Dedifferentiated amniotic fluid mesenchymal stem cell (primary cell): ENCODE measurements around the gene THSD4.

Experiments
- DNase-seq: peaks from one replicate; pipeline ENCODE4 v3.0.0-alpha.2; 2016; ENCODE audit errors: extremely low spot score

THSD4 gene

DNA sequence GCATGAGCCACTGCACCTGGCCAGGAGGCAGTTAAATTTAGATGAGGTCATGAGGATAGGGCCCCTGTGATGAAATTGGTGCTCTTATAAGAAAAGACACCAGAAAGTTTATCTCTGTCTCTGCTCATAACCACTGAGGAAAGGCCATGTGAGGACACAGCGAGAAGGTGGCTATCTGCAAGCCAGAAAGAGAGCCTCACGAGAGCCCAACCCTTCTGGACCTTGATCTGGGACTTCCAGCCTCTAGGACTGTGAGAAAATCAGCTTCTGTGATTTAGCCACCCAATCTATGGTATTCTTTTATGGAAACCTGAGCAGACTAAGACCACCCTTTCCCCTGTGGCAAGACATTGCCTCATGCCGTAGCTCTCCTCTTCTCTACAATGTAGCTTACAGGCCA lies 337.6 kb downstream of the THSD4 start:
- DNase-seq, result no peak

DNA sequence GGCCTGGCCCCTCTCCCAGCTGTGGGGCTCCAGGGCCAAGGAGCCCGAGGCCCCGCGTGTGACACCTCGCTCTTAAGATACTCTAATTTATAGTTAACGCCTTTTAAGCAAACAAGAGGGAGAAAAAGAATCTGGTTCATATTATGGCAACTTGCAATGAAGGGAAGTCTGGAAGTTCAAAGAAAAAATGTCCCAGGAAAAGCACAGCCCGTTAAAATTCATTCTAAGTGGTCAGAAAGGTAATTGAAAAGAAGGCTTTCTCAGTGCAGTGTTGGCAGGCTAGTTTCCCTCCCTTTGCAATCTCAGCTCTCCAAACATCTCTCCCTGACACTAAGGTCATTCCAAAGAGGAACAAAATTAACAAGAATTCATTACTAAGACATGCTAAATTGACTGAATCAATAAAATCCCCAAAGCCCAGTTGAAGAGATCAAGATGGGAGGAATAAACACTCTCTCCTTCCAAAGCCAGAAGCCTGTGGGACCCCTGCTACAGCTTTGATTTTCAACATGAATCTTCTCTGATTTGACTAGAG lies 339.3 kb downstream of the THSD4 start:
- no peak for DNase-seq

DNA sequence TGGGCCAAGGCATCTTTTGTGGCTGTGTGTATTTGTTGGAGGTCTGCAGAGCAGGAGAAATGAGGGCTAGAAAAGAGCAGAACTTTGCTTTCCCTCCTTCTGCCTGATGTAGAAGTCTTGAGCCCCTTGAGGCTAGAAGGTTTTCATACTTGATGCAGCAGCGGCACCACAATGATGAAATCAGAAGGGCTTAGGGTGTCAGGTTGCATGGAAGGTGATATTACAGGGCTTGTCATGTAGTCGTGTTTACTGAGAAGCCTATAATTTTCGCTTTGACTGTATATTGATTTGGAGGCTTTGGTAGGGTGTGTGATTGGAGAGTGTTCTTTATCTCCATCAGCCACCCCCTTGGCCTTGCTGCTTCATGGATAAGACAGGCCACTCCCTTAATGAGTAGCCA lies 339.8 kb downstream of the THSD4 start:
- no peak for DNase-seq

DNA sequence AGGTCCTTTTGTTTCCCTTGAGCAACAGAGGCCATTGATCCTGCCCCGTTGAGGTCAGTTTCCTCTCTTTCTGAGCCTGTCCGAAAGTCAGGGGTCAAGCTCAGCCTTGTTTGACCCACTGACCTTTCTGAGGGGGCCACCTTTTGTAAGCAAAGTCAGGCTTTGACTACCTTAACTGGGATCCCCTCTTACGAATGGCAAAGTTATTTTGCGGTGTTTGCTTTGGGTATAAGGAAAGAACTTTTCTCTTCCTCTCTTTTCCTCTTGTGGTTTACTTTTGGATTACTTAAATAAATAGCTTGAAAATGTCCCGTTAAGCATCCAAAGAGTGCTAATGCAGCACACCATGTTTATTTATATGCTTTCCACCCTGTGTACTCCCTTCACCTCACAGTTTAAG lies 340.6 kb downstream of the THSD4 start:
- no peak for DNase-seq

DNA sequence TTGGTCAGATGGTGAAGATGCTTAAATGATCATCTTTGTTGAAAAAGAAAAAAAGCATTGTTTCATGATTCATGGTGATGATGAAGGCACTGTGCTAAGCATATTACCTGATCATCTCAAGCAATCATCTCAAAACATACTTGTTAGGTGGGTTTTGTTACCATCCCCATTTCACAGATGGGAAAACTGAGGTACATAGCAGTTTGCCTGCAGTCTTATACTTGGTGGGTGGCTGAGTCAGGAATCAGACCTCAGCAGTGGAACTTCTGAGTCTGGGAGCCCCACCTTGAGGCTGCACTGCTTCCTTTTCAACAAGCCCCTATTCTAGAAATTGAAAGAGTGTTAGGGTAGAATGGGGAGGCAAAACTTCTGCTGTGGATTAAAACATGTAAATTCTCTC lies 341.1 kb downstream of the THSD4 start:
- DNase-seq, result no peak

DNA sequence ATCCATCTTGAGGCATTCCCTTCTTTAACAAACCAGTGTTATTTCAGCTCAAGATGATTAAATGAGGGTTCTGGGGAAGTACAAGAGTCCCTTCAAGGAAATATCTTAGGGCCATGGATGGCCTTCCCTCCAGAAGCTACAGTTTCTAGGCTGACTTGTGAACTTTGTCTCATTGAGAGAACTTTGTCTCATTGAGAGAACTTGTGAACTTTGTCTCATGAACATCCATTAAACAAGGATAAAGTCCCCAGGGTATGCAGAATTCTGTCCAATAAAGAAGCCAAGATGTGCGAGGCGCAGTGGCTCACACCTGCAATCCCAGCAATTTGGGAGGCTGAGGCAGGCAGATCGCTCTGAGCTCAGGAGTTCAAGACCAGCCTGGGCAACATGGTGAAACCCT lies 341.5 kb downstream of the THSD4 start:
- no peak for DNase-seq

DNA sequence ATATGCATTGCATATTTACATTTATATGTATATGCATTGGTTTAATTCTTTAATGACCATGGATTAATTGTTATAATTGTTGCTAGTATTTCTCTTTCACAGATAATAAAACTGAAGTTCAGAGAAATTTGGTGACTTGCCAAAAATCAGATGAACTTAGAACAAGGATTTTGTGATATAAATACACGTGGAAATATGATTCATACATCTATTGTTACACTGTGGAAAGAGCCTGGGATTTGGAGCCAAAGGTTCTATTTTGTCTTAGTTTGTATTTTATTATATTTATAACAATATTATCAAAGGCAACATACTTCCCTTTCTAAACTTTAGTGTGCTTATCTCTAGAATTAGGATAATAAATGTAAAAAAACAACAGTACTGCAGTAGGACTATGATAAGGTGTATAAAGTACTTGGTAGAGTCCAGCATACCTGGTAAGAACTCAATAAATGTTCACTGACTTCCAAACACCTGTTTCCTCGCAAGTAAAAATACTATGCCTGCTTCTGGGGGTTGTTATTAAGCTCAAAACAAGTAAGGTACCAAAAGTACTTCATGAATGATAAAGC lies 342.9 kb downstream of the THSD4 start:
- no peak for DNase-seq

DNA sequence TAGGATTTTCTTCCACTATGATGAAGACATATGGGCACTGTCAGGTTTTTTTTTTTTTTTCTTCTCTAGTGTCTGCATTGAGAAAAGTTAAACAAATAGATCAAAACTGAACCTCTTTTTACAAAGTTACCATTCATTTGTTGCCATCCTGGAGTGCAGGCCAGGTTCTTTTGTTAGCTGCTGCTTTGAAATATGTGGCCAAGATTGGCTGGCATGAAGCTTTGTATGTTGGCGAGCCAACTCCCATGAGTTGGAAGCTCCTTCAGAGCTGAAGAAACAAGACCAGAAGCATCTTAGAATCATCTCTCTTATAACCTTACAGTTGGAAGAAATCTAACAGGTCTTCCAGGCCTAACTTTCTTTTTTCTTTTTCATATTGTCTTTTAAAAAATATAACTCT lies 346.5 kb downstream of the THSD4 start:
- no peak for DNase-seq

DNA sequence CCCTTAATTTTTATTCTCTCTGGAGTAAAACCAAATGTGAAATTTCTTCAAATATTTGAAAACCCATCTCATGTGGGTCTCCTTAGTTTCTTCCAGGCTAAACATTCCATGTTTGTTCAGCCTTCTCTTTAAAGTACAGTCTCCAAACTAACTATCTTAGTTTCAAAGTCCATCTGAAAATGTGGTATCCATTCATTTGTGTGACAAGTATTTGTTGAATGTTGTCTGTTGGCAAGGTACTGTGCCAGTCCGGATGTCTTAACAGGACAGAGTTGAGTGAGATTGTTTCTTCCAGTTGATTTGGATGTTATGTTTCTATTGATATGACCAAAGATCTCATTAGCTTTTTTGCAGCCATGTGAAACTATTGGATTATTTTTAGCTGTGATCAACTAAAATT lies 347.4 kb downstream of the THSD4 start:
- no peak for DNase-seq

DNA sequence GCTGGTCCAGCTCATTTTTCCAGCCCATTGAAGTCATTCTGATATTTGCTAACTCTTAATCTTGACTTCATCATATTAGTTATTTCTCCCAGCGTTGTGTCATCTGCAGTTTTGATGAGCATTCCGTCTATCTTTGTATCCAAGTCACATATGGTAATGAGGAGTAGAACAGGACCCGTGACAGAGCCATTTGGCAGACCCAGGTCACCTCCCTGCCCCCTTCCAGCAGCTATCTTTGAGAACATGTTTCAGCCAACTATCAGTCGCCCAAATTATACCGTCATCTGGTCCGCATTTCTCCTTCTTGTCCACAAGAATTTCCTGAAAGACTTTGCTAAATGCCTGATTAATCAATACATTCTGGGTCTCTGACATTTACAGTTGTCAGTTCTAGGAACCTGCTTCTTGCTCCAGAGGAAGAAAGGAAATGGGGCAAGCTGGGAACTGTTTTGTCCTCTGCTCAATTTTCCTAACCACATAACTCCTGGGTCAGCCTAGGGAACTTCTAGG lies 347.9 kb downstream of the THSD4 start:
- no peak for DNase-seq

DNA sequence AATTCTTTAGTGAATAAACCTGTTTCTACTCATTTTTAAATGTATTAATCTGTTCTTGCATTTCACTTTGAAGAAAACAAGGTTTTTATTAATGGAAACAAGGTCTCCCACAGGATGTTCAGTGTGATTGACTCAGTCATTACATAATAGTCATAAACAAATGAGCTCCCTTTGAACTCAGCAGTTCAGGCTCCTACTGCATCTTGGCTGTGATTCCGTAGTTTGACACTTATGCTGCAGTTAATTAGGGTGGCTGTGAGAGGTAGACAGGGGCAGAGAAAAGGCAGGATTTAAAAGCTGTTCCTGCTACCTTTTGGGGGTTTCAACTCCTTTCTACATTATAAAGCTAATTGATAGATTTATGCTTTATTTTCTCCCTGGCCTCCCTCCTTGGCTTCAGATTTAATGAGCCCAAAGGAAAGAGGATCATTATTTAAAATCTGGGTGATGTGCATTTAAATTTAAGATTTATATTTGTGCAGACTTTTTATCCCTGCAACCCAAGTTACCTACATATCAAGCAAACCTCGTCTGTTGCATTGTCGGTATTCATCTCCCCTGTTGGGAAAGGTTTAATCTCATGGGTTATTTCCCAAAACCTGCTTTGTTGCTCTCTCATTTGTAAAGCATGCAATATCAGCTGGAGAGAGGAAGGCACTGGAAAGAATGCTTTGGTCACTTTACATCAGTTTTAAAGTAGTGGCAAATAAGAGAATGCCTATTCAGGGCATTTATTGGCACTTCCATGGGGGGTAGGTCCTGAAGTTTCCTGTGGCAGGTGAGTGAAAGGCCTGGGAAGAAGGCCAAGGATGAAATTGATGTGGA lies 350.1 kb downstream of the THSD4 start:
- DNase-seq, result no peak

DNA sequence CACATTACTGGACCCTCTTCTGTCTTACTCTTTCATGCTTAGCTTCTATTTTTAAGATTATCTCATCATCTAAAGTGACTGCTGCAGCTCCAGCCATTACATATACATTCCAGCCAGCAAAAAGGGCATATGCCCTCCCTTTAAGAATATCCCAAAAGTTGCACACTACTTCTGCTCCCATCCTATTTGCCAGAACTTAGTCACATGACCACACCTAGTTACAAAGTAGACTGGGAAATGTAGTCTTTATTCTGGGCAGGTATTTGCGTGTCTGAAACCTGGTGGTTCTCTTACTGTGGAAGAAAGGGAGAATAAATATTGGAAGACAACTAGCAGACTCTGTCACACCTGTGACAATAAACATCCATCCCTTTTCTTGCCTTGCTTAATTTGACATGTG lies 353.4 kb downstream of the THSD4 start:
- no peak for DNase-seq

DNA sequence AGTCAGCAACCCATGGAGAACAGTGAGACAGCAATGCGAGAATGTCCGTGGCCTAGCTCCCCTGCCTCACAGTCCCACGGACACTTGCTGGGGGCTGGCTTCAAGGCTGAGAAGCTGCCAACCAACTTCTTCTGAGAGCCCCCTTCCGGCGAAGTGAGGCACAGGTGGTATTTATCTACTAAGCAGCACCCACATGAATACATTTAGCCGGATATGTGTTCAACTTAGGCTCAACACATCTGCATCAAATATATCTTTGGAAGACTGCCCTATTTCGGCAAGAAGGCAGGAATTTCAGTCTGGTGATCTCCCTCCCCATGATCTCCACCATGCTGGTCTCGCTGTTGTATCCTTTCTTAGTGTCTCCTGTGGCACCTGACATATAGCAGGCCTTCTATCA lies 354.1 kb downstream of the THSD4 start:
- DNase-seq, result no peak

DNA sequence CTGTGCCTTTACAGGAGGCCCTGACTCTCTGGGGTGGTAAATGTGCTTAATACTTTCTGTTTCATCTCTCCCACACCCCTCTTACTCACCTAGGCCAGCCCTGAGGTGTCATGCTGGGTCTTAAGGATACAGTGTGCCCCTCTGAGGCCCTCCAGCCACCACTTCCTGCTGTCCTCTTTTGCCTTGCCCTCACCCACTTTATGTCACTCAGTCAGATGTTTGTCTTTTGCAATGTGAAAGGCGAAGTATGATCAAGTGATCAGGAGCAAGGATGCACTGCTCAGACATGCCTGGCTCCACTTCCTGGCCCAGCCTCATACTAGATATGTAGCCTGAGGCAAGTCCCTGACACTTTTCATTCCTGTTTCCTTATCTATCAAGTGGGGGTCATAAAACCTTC lies 356.1 kb downstream of the THSD4 start:
- no peak for DNase-seq

DNA sequence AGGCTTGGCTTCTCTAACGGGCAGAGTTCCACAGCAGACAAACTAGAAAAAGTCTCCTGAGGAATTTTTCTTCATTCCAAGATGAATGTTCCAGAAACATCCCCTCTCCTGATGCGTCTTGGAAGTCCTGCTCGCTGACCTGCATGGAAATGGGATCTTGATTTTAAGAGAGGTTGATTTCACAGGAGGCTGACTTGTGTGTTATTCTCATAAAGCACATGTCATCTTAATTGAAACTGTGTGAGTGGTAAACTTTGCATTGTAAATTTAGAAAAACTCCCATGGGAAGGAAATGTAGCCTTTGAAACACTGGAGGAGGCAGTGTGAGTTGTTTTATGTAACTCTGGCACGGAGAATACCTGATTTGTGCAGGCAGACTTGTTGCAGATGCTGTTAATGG lies 357.3 kb downstream of the THSD4 start:
- no peak for DNase-seq

DNA sequence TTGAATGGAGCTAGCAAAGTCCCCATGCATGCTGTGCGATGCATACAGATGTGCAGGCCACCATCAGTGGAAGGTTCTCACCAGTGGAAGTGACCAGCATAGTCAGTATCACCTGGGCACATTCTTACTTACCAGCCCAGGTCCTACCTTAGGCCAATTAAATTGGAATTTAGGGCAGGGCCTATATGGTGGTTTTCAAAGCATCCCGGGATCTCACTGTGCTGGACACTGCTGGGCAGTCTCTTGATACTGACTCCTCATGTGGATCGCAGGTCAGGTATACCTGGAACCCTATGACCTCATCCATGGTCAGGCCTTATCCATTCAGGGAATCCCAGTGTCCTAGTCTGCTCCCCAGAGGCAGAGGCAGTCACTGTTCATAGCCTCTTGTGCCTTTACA lies 358.5 kb downstream of the THSD4 start:
- DNase-seq, result no peak

DNA sequence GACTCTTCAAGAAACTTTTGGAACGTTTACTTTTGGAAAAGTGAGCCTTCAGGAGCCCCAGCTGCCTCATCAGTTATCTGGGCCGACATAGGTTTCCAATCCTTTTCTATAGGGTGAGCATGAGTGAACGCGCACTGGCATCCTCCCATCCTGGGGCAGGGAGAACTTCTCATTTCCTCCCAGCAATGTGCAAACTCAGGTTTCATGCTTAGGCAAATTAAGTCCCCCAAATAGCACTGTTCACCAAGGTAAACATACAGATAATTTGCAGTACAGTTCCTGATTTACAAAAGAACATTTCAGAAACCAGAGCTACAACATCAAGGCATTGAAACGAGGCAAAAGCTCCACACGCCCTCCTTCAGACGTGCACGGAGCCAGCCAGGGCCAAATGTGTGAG lies 361.6 kb downstream of the THSD4 start:
- DNase-seq, result no peak

DNA sequence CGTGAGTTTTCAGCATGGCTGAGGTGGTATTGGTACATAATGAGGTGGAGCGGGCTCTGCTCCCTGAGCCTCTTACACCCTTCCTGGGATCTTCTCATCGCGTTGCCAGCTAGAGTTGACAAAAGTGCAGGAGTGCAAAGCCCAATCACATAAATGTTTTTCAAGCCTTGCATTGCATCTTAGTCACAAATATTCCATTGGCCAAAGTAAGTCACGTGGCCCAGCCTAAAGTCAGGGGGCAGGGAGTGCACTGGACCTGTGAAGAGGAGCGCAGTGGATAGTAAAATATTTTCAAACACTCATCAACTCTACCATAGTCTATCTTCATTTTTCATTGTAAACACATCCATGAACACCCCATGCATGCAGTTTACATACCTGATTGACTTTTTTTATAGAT lies 365.3 kb downstream of the THSD4 start:
- no peak for DNase-seq

DNA sequence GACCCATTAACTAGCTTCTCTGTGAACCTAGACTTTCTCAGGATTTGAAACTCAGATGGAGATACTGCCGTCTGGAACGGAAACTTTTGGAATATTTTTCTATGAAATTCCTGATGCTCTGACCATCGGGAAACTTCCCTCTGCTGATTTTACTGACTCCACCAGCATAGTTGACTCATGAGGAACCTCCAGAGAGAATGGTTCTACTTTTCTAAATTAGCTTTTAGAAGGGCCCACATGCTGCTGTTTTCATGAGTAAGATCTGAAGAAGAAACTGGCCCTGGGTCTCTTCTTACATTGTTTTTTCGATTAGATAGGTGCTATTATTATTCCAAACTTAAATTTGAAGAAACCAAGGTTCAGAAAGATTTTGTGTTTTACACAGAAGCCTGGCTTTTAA lies 368.8 kb downstream of the THSD4 start:
- no peak for DNase-seq

DNA sequence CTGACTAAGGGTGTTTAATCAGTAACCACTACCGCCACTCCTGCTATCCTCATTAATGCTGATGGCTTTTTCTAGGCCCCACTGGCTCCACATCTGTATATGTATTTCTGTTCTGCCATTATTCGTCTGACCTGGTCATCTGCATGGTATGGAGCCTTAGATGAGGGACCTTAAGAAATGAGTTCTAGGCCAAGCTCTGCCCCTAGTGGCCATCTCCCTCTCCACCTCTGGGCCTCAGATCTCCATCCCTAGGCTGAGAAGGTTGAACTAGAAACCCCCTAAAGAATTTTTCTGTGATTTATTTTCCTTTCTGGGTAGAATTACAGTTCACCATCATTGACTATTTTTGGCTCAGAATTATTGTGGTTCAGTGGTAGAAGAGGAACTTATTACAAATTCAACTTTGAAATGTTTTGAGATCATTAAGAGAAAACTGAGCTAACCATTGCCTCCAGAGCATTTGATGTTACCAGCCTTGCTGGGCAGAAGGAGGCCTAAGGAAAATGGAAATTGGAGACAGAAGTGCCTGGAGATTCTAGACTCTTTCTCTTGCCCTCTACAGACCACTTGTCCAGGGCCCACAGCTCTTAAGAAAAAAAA lies 369.9 kb downstream of the THSD4 start:
- DNase-seq, result no peak

DNA sequence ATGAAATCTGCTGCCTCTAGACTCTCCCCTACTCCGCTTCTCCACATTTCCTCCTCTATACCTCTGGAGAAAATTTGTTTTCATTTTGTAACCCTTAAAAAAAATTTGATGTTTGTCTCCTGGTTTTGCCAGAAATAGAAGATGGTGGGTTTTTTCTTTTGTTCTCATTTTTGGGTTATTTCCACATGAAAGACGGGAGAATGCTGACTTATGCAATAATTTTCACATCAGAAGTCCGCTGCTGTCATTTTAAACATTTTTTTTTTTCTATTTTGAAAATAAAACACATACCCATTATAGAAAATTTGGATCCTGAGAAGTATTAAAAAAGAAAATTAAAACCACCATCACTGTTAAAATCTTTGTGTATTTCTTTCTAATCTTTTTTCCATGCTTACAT lies 374.3 kb downstream of the THSD4 start:
- DNase-seq, result no peak

DNA sequence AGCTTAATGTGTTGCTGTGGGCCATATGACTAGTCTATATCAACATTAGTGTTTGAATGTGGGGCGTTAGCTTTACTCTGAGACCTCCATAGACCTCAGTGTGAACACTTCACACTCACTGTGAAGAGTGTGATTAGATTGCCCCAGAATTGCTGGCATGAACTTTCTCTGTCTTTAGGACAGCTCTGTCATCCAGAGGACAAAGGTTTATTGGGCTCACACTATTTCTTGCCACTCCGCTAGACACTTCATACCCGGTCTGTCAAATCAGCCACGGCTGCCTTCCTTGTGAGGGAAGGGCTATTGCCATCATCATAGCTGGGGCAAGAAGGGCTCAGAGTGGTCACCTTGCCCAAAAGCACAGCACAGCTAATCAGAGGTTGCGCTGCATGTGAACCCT lies 378.3 kb downstream of the THSD4 start:
- DNase-seq, result no peak
